DMS53 treated with DMSO at 0.1 percent for 48 hours (cell line): ENCODE measurements around the gene UVSSA.
A peak's percentile ranks its signal among the peaks of the same experiment; 100 is the strongest.
"Not testable (repeated sequence)": the region's sequence is repeated elsewhere in the genome, so short reads cannot be mapped to it uniquely, and the experiment has no call there.

Experiments used
- DNase-seq: peaks from one replicate; lab custom pipeline; 2025; ENCODE audit not compliant: unreplicated experiment; lab: John Stamatoyannopoulos, UW

Gene UVSSA

DNA sequence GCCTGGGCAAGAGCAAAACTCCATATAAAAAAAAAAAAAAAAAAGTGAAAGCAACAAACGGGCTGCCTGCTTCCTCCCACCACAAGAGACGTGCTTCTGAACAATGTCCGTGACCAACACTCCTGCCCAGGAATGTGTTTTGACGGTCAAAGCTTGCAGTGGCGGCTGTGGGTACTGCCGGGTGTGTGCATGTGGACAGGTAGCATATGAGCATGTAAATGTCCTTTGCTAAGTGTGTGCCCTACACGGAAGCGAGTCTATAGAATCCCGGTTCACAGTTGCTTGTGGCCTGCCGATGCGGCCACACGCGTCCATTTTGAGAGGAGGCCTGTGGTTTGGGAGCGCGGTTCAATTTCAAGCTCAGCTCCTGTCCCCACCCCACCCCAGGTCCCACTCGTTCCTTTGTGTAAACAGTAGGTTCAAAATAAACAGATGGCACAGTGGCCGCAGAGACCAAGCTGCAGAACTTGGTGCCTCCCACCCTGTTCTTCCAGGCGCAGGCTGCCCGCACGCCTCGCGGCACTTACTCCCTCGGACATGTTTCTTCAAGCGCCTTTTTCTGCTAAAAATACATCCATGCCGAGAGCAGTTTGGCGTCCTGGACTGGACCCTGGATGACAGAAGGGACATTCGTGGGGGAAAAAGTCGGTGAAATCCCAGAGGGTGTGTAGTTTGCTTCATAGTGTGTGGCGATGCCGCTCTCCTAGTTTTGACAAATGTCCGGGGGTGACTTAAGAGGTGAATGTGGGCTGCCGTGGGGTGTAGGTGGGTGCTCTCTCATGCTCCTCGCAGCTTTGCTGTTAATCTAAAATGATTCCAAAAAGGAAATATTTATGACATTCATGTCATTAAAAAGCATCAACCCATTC, 70.7 kb downstream of the UVSSA start:
- DNase-seq, result peak; percentile 42

DNA sequence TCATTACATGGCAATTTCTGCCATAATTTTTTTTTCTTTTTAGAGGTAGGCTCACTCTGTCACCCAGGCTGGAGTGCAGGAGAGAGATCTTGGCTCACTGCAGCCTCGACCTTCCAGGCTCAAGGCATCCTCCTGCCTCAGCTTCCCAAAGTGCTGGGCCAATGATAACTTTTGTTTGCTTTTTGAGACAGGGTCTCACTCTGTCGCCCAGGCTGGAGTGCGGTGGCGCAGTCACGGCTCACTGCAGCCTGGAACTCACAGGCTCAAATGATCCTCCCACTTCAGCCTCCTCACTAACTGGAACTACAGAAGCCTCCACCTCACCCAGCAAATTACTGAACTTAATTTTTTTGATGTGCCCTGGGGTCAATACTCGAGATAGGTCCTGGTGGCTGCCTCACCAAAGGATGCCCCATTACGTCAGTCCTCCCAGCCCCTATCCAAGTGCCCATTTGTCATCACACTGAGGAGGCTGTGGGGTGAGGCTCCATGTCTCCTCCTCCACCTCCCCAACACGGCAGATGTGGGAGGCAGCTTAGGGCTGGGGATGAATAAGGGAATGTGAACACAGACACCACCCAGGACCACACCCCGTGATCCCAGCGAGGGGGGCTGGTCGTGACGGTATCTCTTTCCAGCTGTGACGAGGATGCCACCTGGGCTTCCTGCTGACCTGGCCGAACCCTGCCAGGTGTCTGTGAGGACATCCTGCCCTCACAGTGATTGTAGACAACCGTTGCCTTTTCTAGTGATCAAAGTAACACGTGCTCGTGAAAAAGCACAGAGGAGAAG, 71.7 kb downstream of the UVSSA start:
- DNase-seq, result no peak

DNA sequence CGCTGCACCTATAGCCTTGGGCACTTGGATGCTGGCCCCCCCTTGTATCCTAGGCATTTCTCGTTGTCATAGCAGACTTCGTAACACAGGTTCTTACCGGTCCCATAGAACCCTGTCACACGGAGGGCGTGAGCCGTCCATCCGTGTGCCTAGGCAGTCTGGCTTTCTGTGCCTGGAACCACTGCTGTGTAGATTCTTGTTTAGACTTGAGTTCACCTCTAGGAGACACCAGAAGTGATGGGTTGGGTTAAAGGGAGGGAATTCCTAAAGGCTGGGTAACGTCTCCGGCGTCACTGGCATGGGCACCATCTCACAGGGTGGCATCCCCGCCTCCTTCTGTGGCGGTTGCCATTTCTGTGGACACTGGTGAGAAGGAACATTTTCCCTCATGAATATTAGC, 72.7 kb downstream of the UVSSA start:
- DNase-seq, result no peak

DNA sequence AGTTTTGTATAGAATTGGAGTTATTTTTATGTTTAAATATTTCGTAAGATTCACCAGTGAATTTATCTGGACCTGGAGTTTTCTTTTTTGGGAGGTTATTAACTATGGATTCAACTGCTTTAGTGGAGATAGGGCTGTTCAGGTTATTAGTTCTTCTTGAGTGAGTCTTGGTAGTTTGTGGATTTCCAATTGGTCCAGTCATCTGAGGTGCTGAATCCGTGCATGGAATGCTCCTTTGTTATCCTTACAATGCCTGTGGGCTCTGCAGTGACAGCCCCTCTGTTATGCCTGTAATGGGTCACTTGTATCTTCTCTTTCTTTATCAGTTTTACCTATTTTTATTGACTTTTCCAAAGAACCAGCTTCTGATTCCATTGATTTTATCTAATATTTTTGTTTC, 74.6 kb downstream of the UVSSA start:
- no peak for DNase-seq

DNA sequence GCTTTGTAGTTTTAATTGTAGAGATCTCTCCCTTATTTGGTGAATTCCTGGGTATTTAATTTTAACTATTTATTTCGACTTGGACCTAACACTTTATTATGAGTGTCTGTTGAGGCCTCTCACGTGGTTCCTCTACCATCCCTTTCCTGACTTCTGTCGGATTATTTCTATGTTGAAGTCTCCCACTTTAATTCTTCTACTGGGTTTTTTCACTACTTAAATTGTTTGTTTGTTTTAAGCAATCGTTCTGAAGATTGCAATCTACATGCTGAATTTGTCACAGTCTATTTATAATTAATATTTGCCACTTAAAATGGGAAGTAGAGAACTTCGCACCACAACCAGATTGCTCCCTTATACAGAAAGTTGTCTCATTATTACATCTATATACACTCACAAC, 80.0 kb downstream of the UVSSA start:
- no peak for DNase-seq

DNA sequence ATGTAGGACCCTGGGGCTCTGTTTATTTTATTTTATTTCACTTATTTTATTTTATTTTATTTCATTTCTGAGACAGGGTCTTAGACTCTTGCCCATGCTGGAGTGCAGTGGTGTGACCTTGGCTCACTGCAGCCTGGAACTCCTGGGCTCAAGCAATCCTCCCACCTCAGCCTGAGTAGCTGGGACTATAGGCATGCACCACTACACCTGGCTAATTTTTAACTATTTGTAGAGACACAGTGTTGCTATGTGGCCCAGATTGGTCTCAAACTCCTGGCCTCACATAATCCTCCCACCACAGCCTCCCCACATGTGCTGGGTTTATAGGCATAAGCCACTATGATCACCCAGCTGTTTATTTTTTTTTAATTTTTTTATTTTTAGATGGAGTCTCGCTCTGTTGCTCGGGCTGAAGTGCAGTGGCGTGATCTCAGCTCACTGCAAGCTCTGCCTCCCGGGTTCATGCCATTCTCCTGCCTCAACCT, 96.7 kb downstream of the UVSSA start:
- not testable (repeated sequence) for DNase-seq
